Measurements from ENCODE around the gene CDC34. TPM values are rescaled to one million over a fixed set of nuclear protein-coding genes. Genes with fewer than 3 reads are reported as not detected.
"Not testable (repeated sequence)": the region's sequence is repeated elsewhere in the genome, so short reads cannot be mapped to it uniquely, and the experiment has no call there.

The CDC34 gene
- total and polyA plus RNA-seq, 5 donors from 2014 or later, result 32.2 to 39.2 (median 36.9) TPM

GRCh38 chr19:583198-583967 lies 51.8 kb downstream of the CDC34 start:
- Histone ChIP-seq H3K27me3 (ENCODE audit: control insufficient read depth, insufficient read depth, low read length) (no peaks in the 10 kb centered on the region), H3K36me3 (ENCODE audit: control insufficient read depth, insufficient read depth, low read length) (peaks cover 15% of the 10 kb centered on the region), H3K9me3 (ENCODE audit: control insufficient read depth in 2 of 2, low read length in 2 of 2) (no peaks in the 10 kb centered on the region), H3K27ac (ENCODE audit: insufficient read depth, low read length, poor library complexity, severe bottlenecking) (no peak overlapping the region), H3K4me3 (ENCODE audit: low read depth, low read length) (no peak overlapping the region), H3K4me1 (ENCODE audit: control insufficient read depth, insufficient read depth, low read length, poor library complexity, severe bottlenecking) (peaks cover 7% of the 10 kb centered on the region)
- peaks cover 17% of the 10 kb centered on the region for H3K27me3 Mint-ChIP-seq
- H3K9me3 Mint-ChIP-seq, result no peaks in the 10 kb centered on the region
- ATAC-seq (ENCODE audit: low read depth in 2 of 2) (no peak), DNase-seq (no peak)
- peak overlapping the region in 1 of 4 donors; percentile 31 for H3K4me3 Mint-ChIP-seq
- H3K36me3 Mint-ChIP-seq, result no peaks in the 10 kb centered on the region
- no peak overlapping the region for H3K27ac Mint-ChIP-seq
- peaks cover 0 to 8% (median 0%) of the 10 kb centered on the region in 4 donors for H3K4me1 Mint-ChIP-seq

- no peaks in the 10 kb centered on the region for H3K27me3 ChIP-seq (ENCODE audit: control insufficient read depth, insufficient read depth, low read length)
- H3K27me3 Mint-ChIP-seq, result peaks cover 17% of the 10 kb centered on the region
- no peaks in the 10 kb centered on the region for H3K9me3 Mint-ChIP-seq
- peaks cover 0 to 12% (median 0%) of the 10 kb centered on the region in 4 donors for H3K4me1 Mint-ChIP-seq
- H3K27ac Mint-ChIP-seq, result no peak overlapping the region
- H3K9me3 ChIP-seq (ENCODE audit: control insufficient read depth in 2 of 2, low read length in 2 of 2), result no peaks in the 10 kb centered on the region
- peak overlapping the region in 2 of 4 donors; percentile 31 to 54 for H3K4me3 Mint-ChIP-seq
- ATAC-seq (ENCODE audit: low read depth in 2 of 2) (no peak), DNase-seq (no peak)
- H3K27ac ChIP-seq (ENCODE audit: insufficient read depth, low read length, poor library complexity, severe bottlenecking), result no peak overlapping the region
- H3K36me3 ChIP-seq (ENCODE audit: control insufficient read depth, insufficient read depth, low read length), result peaks cover 15% of the 10 kb centered on the region
- H3K4me3 ChIP-seq (ENCODE audit: low read depth, low read length), result no peak overlapping the region
- H3K36me3 Mint-ChIP-seq, result no peaks in the 10 kb centered on the region
- peaks cover 13% of the 10 kb centered on the region for H3K4me1 ChIP-seq (ENCODE audit: control insufficient read depth, insufficient read depth, low read length, poor library complexity, severe bottlenecking)
These were observed 52.3 kb downstream of the CDC34 start for GRCh38 chr19:583968-584239.

GRCh38 chr19:584240-585001 lies 52.9 kb downstream of the CDC34 start:
- Histone ChIP-seq H3K36me3 (ENCODE audit: control insufficient read depth, insufficient read depth, low read length) (peaks cover 15% of the 10 kb centered on the region), H3K27me3 (ENCODE audit: control insufficient read depth, insufficient read depth, low read length) (no peaks in the 10 kb centered on the region), H3K9me3 (ENCODE audit: control insufficient read depth in 2 of 2, low read length in 2 of 2) (no peaks in the 10 kb centered on the region), H3K27ac (ENCODE audit: insufficient read depth, low read length, poor library complexity, severe bottlenecking) (no peak overlapping the region), H3K4me3 (ENCODE audit: low read depth, low read length) (no peak overlapping the region), H3K4me1 (ENCODE audit: control insufficient read depth, insufficient read depth, low read length, poor library complexity, severe bottlenecking) (peaks cover 18% of the 10 kb centered on the region)
- no peaks in the 10 kb centered on the region for H3K36me3 Mint-ChIP-seq
- H3K27me3 Mint-ChIP-seq, result peaks cover 17% of the 10 kb centered on the region
- peaks cover 0 to 15% (median 0%) of the 10 kb centered on the region in 4 donors for H3K4me1 Mint-ChIP-seq
- peak; percentile 50 to 65 (median 55) for DNase-seq
- peak; percentile 65 to 73 for ATAC-seq (ENCODE audit: low read depth in 2 of 2)
- peak overlapping the region in 1 of 4 donors; percentile 54 for H3K4me3 Mint-ChIP-seq
- H3K9me3 Mint-ChIP-seq, result no peaks in the 10 kb centered on the region
- no peak overlapping the region for H3K27ac Mint-ChIP-seq

- Histone ChIP-seq H3K4me1 (ENCODE audit: control insufficient read depth, insufficient read depth, low read length, poor library complexity, severe bottlenecking) (peaks cover 18% of the 10 kb centered on the region), H3K36me3 (ENCODE audit: control insufficient read depth, insufficient read depth, low read length) (peaks cover 15% of the 10 kb centered on the region)
- DNase-seq; H3K4me3 Mint-ChIP-seq; H3K9me3 ChIP-seq (ENCODE audit: control insufficient read depth in 2 of 2, low read length in 2 of 2); H3K27me3 ChIP-seq (ENCODE audit: control insufficient read depth, insufficient read depth, low read length); H3K4me3 ChIP-seq (ENCODE audit: low read depth, low read length); H3K27ac Mint-ChIP-seq; ATAC-seq (ENCODE audit: low read depth in 2 of 2); H3K9me3 Mint-ChIP-seq; H3K36me3 Mint-ChIP-seq; H3K27ac ChIP-seq (ENCODE audit: insufficient read depth, low read length, poor library complexity, severe bottlenecking): not testable (repeated sequence)
- Mint-ChIP-seq H3K4me1 (peaks cover 0 to 15% (median 0%) of the 10 kb centered on the region in 4 donors), H3K27me3 (peaks cover 17% of the 10 kb centered on the region)
These were observed 53.6 kb downstream of the CDC34 start for GRCh38 chr19:585146-585545.

- Histone ChIP-seq H3K4me3 (ENCODE audit: low read depth, low read length) (no peak overlapping the region), H3K9me3 (ENCODE audit: control insufficient read depth in 2 of 2, low read length in 2 of 2) (no peaks in the 10 kb centered on the region), H3K27me3 (ENCODE audit: control insufficient read depth, insufficient read depth, low read length) (no peaks in the 10 kb centered on the region), H3K27ac (ENCODE audit: insufficient read depth, low read length, poor library complexity, severe bottlenecking) (no peak overlapping the region), H3K36me3 (ENCODE audit: control insufficient read depth, insufficient read depth, low read length) (peaks cover 15% of the 10 kb centered on the region), H3K4me1 (ENCODE audit: control insufficient read depth, insufficient read depth, low read length, poor library complexity, severe bottlenecking) (peaks cover 22% of the 10 kb centered on the region)
- peaks cover 0 to 16% (median 0%) of the 10 kb centered on the region in 4 donors for H3K4me1 Mint-ChIP-seq
- no peak overlapping the region for H3K4me3 Mint-ChIP-seq
- H3K27me3 Mint-ChIP-seq, result peaks cover 17% of the 10 kb centered on the region
- no peaks in the 10 kb centered on the region for H3K36me3 Mint-ChIP-seq
- H3K9me3 Mint-ChIP-seq, result no peaks in the 10 kb centered on the region
- DNase-seq, result no peak
- no peak for ATAC-seq (ENCODE audit: low read depth in 2 of 2)
- no peak overlapping the region for H3K27ac Mint-ChIP-seq
These were observed 54.1 kb downstream of the CDC34 start for GRCh38 chr19:585551-586110.

- no peaks in the 10 kb centered on the region for H3K9me3 Mint-ChIP-seq
These were observed 56.7 kb downstream of the CDC34 start for GRCh38 chr19:588093-588740.

GRCh38 chr19:588741-589692 lies 57.5 kb downstream of the CDC34 start:
- no peak for ATAC-seq (ENCODE audit: low read depth in 2 of 2)
- Mint-ChIP-seq H3K4me1 (peaks cover 0 to 14% (median 0%) of the 10 kb centered on the region in 4 donors), H3K9me3 (no peaks in the 10 kb centered on the region), H3K4me3 (peak overlapping the region in 3 of 4 donors; percentile 15 to 70 (median 50)), H3K27ac (no peak overlapping the region), H3K27me3 (peaks cover 24% of the 10 kb centered on the region), H3K36me3 (no peaks in the 10 kb centered on the region)
- no peak for DNase-seq
- Histone ChIP-seq H3K27me3 (ENCODE audit: control insufficient read depth, insufficient read depth, low read length) (no peaks in the 10 kb centered on the region), H3K36me3 (ENCODE audit: control insufficient read depth, insufficient read depth, low read length) (no peaks in the 10 kb centered on the region), H3K4me3 (ENCODE audit: low read depth, low read length) (no peak overlapping the region), H3K9me3 (ENCODE audit: control insufficient read depth in 2 of 2, low read length in 2 of 2) (no peaks in the 10 kb centered on the region), H3K4me1 (ENCODE audit: control insufficient read depth, insufficient read depth, low read length, poor library complexity, severe bottlenecking) (peaks cover 25% of the 10 kb centered on the region), H3K27ac (ENCODE audit: insufficient read depth, low read length, poor library complexity, severe bottlenecking) (no peak overlapping the region)

More at GRCh38 chr19:588093-588740, 56.7 kb downstream of the CDC34 start:
- Mint-ChIP-seq H3K4me3 (peak overlapping the region in 1 of 4 donors; percentile 7), H3K36me3 (no peaks in the 10 kb centered on the region), H3K4me1 (peaks cover 0 to 16% (median 0%) of the 10 kb centered on the region in 4 donors), H3K27me3 (peaks cover 17% of the 10 kb centered on the region), H3K27ac (no peak overlapping the region)
- H3K27me3 ChIP-seq (ENCODE audit: control insufficient read depth, insufficient read depth, low read length), result no peaks in the 10 kb centered on the region
- DNase-seq (peak; percentile 35 to 64 (median 37)), ATAC-seq (ENCODE audit: low read depth in 2 of 2) (peak; percentile 36 to 42)
- peaks cover under 1% of the 10 kb centered on the region for H3K36me3 ChIP-seq (ENCODE audit: control insufficient read depth, insufficient read depth, low read length)
- H3K9me3 ChIP-seq (ENCODE audit: control insufficient read depth in 2 of 2, low read length in 2 of 2), result no peaks in the 10 kb centered on the region
- H3K27ac ChIP-seq (ENCODE audit: insufficient read depth, low read length, poor library complexity, severe bottlenecking), result no peak overlapping the region
- no peak overlapping the region for H3K4me3 ChIP-seq (ENCODE audit: low read depth, low read length)
- H3K4me1 ChIP-seq (ENCODE audit: control insufficient read depth, insufficient read depth, low read length, poor library complexity, severe bottlenecking), result peaks cover 25% of the 10 kb centered on the region

Measured in CD4-positive, CD25-positive, alpha-beta regulatory T cell (primary cell).